A549 (cell line): ENCODE data around the gene STIP1.

Experiments
- CBX2 ChIP-seq: fragments of 200-600 bp; sonication (generic); IDR thresholded peaks from 2 replicates; pipeline ENCODE4 v1.6.1; 2016; ENCODE audit warnings: low read depth, mild to moderate bottlenecking, borderline replicate concordance
- CEBPB ChIP-seq, 2 experiments: fragments of >200 bp in 1 of 2; sonication (Bioruptor Twin) in 1 of 2; formaldehyde crosslinking in 1 of 2; IDR thresholded peaks; 2 replicates each; pipeline ENCODE4 v1.6.1; 2012 to 2016
- CHD2 ChIP-seq: fragments of 150-350 bp; IDR thresholded peaks from 2 replicates; pipeline ENCODE4 v1.6.1; 2014; ENCODE audit warnings: low read length; ENCODE audit not compliant: partially characterized antibody
- CTCF ChIP-seq: fragments of >200 bp; sonication (Bioruptor Twin); formaldehyde crosslinking; IDR thresholded peaks from 3 replicates; pipeline ENCODE4 v1.5.1; 2016
- EP300 ChIP-seq, 2 experiments: fragments of >200 bp; sonication (Bioruptor Twin); formaldehyde crosslinking; IDR thresholded peaks; 2 replicates in 1 of 2; 3 replicates in 1 of 2; pipeline ENCODE4 v1.6.1; 2016 to 2017
- ESRRA ChIP-seq: fragments of 150-350 bp; IDR thresholded peaks from 2 replicates; pipeline ENCODE4 v1.6.1; 2014; ENCODE audit warnings: mild to moderate bottlenecking, low read length, borderline replicate concordance
- HOXB5 ChIP-seq: fragments of 250-450 bp; sonication (Bioruptor Pico); IDR thresholded peaks from 2 replicates; pipeline ENCODE4 v1.5.0; 2020; ENCODE audit warnings: mild to moderate bottlenecking, moderate library complexity
- JUNB ChIP-seq: fragments of >200 bp; sonication (Bioruptor Twin); formaldehyde crosslinking; IDR thresholded peaks from 2 replicates; pipeline ENCODE4 v1.6.1; 2016
- MAZ ChIP-seq: fragments of 150-350 bp; IDR thresholded peaks from 2 replicates; pipeline ENCODE4 v1.6.1; 2014; ENCODE audit warnings: antibody characterized with exemption, low read depth, low read length, borderline replicate concordance
- POLR2A ChIP-seq: IDR thresholded peaks from 2 replicates; pipeline ENCODE4 v1.6.1; 2012; ENCODE audit warnings: mild to moderate bottlenecking, low read length
- RCOR1 ChIP-seq: fragments of 150-350 bp; IDR thresholded peaks from 2 replicates; pipeline ENCODE4 v1.6.1; 2014; ENCODE audit warnings: antibody characterized with exemption, low read length, low read depth
- RFX5 ChIP-seq: fragments of 450-650 bp; IDR thresholded peaks from 2 replicates; pipeline ENCODE4 v1.7.1; 2014; ENCODE audit warnings: antibody characterized with exemption, mild to moderate bottlenecking, moderate library complexity
- SMC3 ChIP-seq: fragments of >200 bp; sonication (Bioruptor Twin); formaldehyde crosslinking; IDR thresholded peaks from 3 replicates; pipeline ENCODE4 v1.6.1; 2018; ENCODE audit warnings: inconsistent platforms

- no peak for TF ChIP-seq RFX5
- TF ChIP-seq SMC3: peak; percentile 89
- no peak for TF ChIP-seq CBX2
- TF ChIP-seq CTCF: peak; percentile 91
- TF ChIP-seq JUNB: no peak
- TF ChIP-seq CHD2: no peak
- TF ChIP-seq MAZ: no peak
- no peak for TF ChIP-seq POLR2A
- TF ChIP-seq EP300 (IDR thresholded peaks at IDR 0.05): no peak
- TF ChIP-seq HOXB5: no peak
- no peak for TF ChIP-seq ESRRA
- no peak for TF ChIP-seq RCOR1
- TF ChIP-seq CEBPB (IDR thresholded peaks at IDR 0.05): no peak
These were observed 37.6 kb upstream of the STIP1 start for GRCh38 chr11:64148226-64148916.
